BJ (cell line): ENCODE data around the gene SP3. TPM values are rescaled to one million over a fixed set of nuclear protein-coding genes. Genes with fewer than 3 reads are reported as not detected.

Experiments used
- CTCF ChIA-PET: fragments of 350-600 bp; formaldehyde crosslinking; extraction: SDS; loops from one replicate; lab custom pipeline; 2021; ENCODE audit warnings: antibody characterized with exemption, inconsistent platforms; lab: Yijun Ruan, JAX
- POLR2A ChIA-PET: fragments of 300-600 bp; sonication (Branson Sonifier 250); formaldehyde crosslinking; extraction: SDS; loops from one replicate; lab custom pipeline; 2021; ENCODE audit warnings: antibody characterized with exemption; lab: Charles Lee
- DNase-seq: peaks from one replicate; pipeline ENCODE4 v3.0.0-alpha.2; 2011; ENCODE audit warnings: low read depth
- H3K27me3 ChIP-seq: 2 replicates; pipeline ENCODE4 v1.6.0; 2011; ENCODE audit warnings: low read length; ENCODE audit not compliant: control insufficient read depth, insufficient read depth
- H3K36me3 ChIP-seq: 2 replicates; pipeline ENCODE4 v1.5.1; 2011; ENCODE audit warnings: low read length; ENCODE audit not compliant: control insufficient read depth, insufficient read depth
- H3K4me3 ChIP-seq: 2 replicates; pipeline ENCODE4 v1.5.1; 2011; ENCODE audit warnings: low read depth, mild to moderate bottlenecking, control low read depth, low read length
- CTCF ChIP-seq: IDR thresholded peaks from 2 replicates; pipeline ENCODE4 v1.5.1; 2011; ENCODE audit warnings: low read depth, mild to moderate bottlenecking, control low read depth, inconsistent platforms, low read length, moderate library complexity; ENCODE audit not compliant: insufficient read depth
- polyA plus RNA-seq: library from polyadenylated mRNA; depleted of rRNA; stranded (reverse); fragments of >200 nt; gene quantifications from 2 replicates; pipeline ENCODE4 v1.2.3, GENCODE V29; 2011

Gene SP3
- polyA plus RNA-seq, 1 experiment = 33.2 TPM

- no peak for TF ChIP-seq CTCF
- POLR2A ChIA-PET = no interaction called here
- no peak overlapping the region for H3K4me3 ChIP-seq
- no peak for DNase-seq
- H3K36me3 ChIP-seq = peaks cover 3% of the 10 kb centered on the region
- H3K27me3 ChIP-seq = no peaks in the 10 kb centered on the region
- CTCF ChIA-PET = no interaction called here
These were observed 5.3 kb downstream of the SP3 start for GRCh38 chr2:173959909-173960308.

DNA sequence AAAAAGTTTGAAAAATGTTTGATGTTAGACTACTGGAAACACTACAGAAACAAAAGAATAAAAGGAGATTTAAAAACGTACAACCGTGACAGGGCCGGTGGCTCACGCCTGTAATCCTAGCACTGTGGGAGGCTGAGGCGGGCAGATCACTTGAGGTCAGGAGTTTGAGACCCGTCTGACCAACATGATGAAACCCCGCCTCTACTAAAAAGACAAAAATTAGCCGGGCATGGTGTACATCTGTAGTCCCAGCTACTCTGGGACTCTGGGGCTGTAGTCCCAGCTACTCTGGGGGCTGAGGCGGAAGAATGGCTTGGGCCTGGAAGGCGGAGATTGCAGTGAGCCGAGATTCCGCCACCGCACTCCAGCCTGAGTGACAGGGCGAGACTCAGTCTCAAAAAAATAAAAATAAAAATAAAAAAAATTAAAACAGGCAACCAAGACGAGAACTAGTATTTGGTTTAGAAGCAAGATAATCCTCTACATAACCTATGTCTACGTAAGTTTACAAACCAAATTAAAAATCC lies 5.8 kb downstream of the SP3 start:
- TF ChIP-seq CTCF = no peak
- Histone ChIP-seq H3K27me3 (no peaks in the 10 kb centered on the region), H3K4me3 (no peak overlapping the region), H3K36me3 (peaks cover 4% of the 10 kb centered on the region)
- DNase-seq = no peak
- ChIA-PET POLR2A (no interaction called here), CTCF (no interaction called here)

DNA sequence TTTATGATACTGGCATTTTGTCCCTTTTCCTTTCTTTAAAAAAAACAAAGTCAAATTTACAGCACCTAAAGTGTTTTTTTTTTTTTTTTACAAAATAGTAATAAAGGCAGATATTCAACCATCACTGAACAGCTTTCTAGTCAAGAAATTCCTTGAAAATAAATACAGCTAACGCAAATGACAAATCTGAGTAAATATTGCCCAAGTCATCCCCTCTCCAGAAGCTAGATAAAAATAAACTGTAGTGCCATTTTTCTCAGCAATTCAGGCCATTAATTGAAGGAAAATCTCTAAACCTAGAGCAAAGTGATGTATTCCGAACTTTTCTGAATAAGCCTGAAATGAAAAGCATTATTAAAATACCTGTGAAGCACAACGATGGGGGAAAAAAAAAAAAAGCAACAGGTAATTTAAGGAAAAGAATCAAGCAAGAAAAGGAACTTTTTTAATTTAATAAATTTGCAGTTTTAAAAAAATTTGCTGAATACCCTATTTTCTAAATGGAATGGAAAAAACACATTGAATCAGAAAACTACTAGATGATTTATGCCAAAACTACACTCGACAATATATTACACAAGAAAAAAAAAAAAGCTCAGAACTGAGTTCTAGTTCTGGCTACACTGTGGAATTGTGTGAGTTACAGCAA lies 6.9 kb downstream of the SP3 start:
- H3K36me3 ChIP-seq = peaks cover 4% of the 10 kb centered on the region
- no peaks in the 10 kb centered on the region for H3K27me3 ChIP-seq
- H3K4me3 ChIP-seq = no peak overlapping the region
- CTCF ChIA-PET = interaction anchor here (0.6 to 1.0 kb wide), 3 partner anchors 24 to 390 kb away, joined by 3 to 4 read pairs (median 4); no protein-coding TSS in a partner anchor
- TF ChIP-seq CTCF = no peak
- no peak for DNase-seq
- POLR2A ChIA-PET = no interaction called here

GRCh38 chr2:173957517-173957916 lies 7.7 kb downstream of the SP3 start:
- POLR2A ChIA-PET = no interaction called here
- Histone ChIP-seq H3K36me3 (peaks cover 4% of the 10 kb centered on the region), H3K27me3 (no peaks in the 10 kb centered on the region), H3K4me3 (no peak overlapping the region)
- CTCF ChIA-PET = no interaction called here
- TF ChIP-seq CTCF = no peak
- DNase-seq = peak; percentile 21

DNA sequence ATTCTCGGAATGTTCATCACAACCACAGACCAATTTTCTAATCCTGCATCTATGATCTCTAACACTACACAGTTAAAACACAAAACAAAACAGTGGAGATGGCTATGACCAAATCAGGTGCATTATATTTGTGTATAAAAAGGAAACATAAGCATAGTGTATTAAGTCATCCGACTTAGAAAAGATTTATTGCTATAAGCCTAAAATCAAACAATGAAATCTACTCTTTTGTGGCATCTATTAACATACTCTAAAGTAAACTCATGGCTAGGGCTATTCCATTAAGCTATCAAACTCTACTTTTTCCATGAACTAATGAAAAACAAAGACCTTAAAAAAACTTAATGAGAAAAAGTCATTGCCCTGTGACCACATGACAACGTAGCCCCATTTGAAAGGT lies 8.7 kb downstream of the SP3 start:
- TF ChIP-seq CTCF = no peak
- Histone ChIP-seq H3K36me3 (peaks cover 4% of the 10 kb centered on the region), H3K27me3 (no peaks in the 10 kb centered on the region), H3K4me3 (no peak overlapping the region)
- ChIA-PET POLR2A (no interaction called here), CTCF (no interaction called here)
- no peak for DNase-seq
